GM18907 (cell line): ENCODE data around the gene DNMT3L.
"Not testable (repeated sequence)": the region's sequence is repeated elsewhere in the genome, so short reads cannot be mapped to it uniquely, and the experiment has no call there.

ENCODE experiments used
- ATAC-seq: cut with Tn5 transposase; IDR thresholded peaks from one replicate; pipeline ENCODE4 v1.9.1; 2021; ENCODE audit warnings: mild to moderate bottlenecking, moderate library complexity; ENCODE audit not compliant: unreplicated experiment

The DNMT3L gene

GRCh38 chr21:44199448-44199847 is 62.2 kb downstream of the DNMT3L start:
- no peak for ATAC-seq

DNA sequence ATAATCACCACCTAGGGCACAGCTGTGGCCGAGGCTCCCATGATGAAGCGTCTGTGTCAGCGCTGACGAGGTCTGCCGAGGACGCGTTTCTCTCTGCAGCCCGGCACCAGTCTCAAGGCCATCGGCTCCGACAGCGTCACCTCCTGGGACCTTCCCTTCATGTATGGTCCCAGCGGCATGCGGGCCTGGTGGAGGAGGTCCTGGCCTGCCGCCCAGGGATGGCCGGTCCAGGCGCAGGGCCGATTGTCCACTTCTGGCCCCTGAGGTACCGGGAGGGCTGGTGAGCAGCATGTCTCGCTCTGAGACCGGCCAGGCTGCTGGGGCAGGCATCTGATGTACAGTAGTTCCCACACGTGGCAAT is 64.6 kb downstream of the DNMT3L start:
- ATAC-seq: not testable (repeated sequence)
